ENCODE measurements around the gene F8A1.
"Not testable (repeated sequence)": the region's sequence is repeated elsewhere in the genome, so short reads cannot be mapped to it uniquely, and the experiment has no call there.

- not testable (repeated sequence) for TF ChIP-seq CTCF (IDR thresholded peaks at IDR 0.05; ENCODE audit: low read length); EZH2 (IDR thresholded peaks at IDR 0.05; ENCODE audit: borderline replicate concordance, low read length)
Observed at GRCh38 chrX:154886069-154886788, at the start of gene F8A1.

All from OCI-LY1 (cell line).